Glomerular visceral epithelial cell (primary cell): Measurements from ENCODE around the gene BTRC.
"Not testable (repeated sequence)": the region's sequence is repeated elsewhere in the genome, so short reads cannot be mapped to it uniquely, and the experiment has no call there.

Experiments
- DNase-seq: peaks from one replicate; pipeline ENCODE4 v3.0.0-alpha.2; 2016; ENCODE audit errors: extremely low spot score

BTRC gene

DNA sequence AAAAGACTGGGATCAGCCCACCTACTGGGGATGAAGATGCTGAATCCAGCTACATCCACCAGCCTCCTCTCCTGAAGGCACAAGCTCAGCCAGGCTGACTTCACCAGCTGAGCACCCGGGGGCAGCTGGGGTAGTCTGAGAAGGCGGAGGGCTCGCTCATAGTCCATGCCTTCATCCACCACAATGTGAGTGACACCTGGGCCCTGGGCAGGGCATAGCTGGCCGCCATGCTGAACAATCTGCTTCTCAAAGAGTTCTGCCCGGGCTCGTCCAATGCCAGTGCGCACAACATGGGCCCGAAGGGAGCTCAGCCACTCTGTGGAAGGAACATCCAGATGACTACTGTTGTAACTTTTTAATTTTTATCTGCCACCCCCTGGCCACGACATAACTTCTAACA, 231.9 kb downstream of the BTRC start:
- DNase-seq = no peak

- DNase-seq = peak; percentile 93
Measured at GRCh38 chr10:101587725-101588653, 234.0 kb downstream of the BTRC start, which contains the start of the genes DPCD and POLL. DPCD (plus strand) TSS chr10:101588321; CDS start chr10:101588337, 16 bp downstream. POLL (minus strand) TSS chr10:101588257; CDS start chr10:101587360, 897 bp downstream.

DNA sequence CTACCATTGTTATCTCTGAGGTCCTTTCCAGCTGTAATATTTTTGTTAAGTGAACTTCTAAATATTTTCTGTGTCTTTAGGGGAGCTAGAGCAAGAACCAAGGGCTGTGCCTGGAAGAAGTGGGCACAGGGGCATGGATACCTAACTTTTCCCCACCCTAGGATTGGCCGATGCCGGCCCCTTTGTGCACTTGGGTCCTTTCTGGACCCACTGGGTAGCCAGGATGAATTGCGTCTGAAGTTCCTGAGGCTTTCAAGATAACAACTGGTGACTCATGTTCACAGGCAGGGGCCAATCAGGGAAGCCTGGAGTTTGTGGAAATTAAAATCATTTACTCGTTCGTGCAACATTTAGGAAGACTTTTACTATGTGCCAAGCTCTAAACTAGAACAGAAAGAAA, 234.9 kb downstream of the BTRC start:
- peak; percentile 27 for DNase-seq

DNA sequence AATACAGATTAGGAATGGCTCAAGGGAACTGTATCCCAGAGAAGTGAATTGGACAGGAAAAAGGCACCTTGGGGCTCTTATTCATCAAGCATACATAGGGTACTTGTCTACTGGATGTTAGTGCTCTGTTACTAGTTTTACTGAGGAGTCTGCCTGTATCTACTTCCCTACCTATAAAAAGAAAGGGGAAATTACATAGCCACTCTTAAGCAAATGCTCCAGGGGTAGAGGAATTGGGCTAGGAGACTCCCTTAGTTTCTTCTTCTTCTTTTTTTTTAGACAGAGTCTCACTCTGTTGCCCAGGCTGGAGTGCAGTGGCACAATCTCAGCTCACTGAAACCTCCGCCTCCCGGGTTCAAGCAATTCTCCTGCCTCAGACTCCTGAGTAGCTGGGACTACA, 239.4 kb downstream of the BTRC start:
- not testable (repeated sequence) for DNase-seq

GRCh38 chr10:101595591-101596433, 241.8 kb downstream of the BTRC start:
- DNase-seq = no peak

DNA sequence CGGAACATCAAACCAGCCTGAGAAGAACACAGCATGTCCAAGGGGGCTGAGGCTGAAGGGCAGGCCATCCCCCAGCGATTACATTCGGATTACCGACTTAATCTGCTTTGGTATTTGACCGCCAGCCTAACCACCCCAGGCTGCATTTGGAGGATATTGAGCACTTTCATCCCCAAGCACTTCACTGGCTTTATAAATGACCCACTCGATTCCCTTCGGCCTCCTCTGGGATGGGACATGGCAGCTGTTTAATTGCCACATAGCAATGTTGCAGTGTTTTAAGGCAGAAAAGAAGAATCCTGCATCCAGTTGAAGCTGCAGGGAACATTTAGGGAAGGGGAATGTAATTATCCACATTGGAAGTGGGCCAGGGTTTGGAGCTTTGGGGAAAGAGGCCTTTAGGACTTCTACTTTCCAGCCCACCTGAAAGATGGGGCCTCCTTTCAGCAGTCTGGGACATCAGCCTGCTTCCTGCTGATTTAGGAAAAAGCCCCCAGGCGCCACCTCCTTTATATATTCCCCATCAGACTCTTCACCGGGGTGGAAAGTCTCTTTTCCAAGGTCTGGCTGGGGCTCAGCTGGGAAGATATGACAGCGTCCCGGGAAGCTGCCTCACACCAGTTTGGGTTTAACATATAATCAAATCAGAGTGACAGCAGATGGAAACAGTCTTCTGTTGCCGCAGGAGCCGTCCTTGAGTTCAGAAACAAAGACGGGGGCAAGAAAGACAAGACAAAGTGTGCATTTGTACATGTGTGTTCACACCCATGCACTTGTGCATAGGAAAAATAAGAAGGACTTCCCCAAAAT, 243.3 kb downstream of the BTRC start:
- no peak for DNase-seq

GRCh38 chr10:101601541-101601940, 247.6 kb downstream of the BTRC start:
- DNase-seq = no peak

DNA sequence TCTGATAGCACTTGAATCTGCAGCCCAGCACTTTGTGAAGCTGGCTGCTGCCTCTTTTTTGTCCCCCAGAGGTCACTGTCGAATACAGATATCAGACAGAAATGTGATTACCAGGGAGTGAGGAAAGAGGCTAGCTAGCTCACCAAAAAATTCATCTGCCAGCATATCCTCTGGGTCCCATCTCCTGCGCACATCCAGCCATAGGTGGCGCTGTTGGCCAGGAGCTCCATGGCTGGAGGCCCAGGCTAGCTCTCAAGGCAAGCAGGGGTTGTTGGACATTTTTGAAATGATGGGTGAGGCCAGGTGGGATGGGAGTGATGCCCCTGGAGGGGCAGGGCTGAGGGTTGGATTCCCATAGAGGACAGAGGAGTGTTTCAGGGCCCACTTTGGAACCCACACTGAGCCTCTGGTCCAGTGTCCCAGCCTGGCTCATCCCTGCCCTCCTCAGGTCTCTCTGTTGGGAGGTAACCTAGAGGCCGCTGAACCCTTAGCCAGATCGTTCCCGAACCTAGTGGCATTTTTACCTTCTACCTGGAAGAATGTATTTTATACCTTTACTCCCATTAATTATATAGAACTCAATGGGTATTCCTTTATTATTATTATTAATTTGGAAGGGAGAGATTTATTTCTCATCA, 248.9 kb downstream of the BTRC start:
- DNase-seq = peak; percentile 81
